K562 (cell line): ENCODE results near the gene LDB2. TPM values are rescaled to one million over a fixed set of nuclear protein-coding genes. Genes with fewer than 3 reads are reported as not detected.

ENCODE experiments used
- ATAC-seq: fragments of 200-7000 bp; cut with Tn5 transposase; 3 replicates; pipeline ENCODE4 v1.9.1; 2020; ENCODE audit warnings: moderate library complexity
- BruUV-seq: library from RNA; stranded (reverse); fragments of 400-500 nt; replicated peaks from 2 replicates; lab custom pipeline; 2021; lab: Mats Ljungman, UMichigan
- CTCF ChIA-PET: fragments of 300-600 bp; formaldehyde crosslinking; extraction: SDS; loops from one replicate; lab custom pipeline; 2021; ENCODE audit warnings: low intra/inter-chr PET ratio; lab: Yijun Ruan, JAX
- POLR2A ChIA-PET: fragments of 300-600, 350-650 bp; sonication (Branson Sonifier 250); formaldehyde crosslinking; extraction: SDS; loops from one replicate; lab custom pipeline; 2021; ENCODE audit warnings: antibody characterized with exemption, inconsistent platforms; lab: Yijun Ruan, JAX
- DNase-seq, 4 experiments: peaks; one replicate each; pipeline versions ENCODE4 v3.0.0 to v3.0.0-alpha.2; 2011 to 2018; ENCODE audit warnings: low spot score in 3 of 4, mixed read lengths in 3 of 4; ENCODE audit errors: extremely low read depth in 1 of 4
- FAIRE-seq: peaks from 2 replicates; lab custom pipeline; 2011; peaks lifted over from hg19 to GRCh38; lab: Jason Lieb, UNC
- H2AFZ ChIP-seq: 2 replicates; pipeline ENCODE4 v1.6.0; 2011; ENCODE audit warnings: low read depth, low read length, control low read depth, inconsistent platforms
- H3K27ac ChIP-seq: fragments of 200-600 bp; 3 replicates; pipeline ENCODE4 v1.8.0; 2011; ENCODE audit warnings: low read depth, mild to moderate bottlenecking, control low read depth, inconsistent platforms, low read length, moderate library complexity, mixed read lengths; ENCODE audit errors: extremely low read depth
- H3K27me3 ChIP-seq, 2 experiments: fragments of 300-600 bp in 1 of 2; 2 replicates in 1 of 2; 3 replicates in 1 of 2; pipeline versions ENCODE4 v1.6.0 to v1.8.0; 2011; ENCODE audit warnings: inconsistent platforms in 2 of 2, low read length in 2 of 2, mild to moderate bottlenecking in 1 of 2, mixed read lengths in 1 of 2, moderate library complexity in 1 of 2; ENCODE audit not compliant: control insufficient read depth in 2 of 2, insufficient read depth in 2 of 2
- H3K36me3 ChIP-seq: fragments of 300-600 bp; 3 replicates; pipeline ENCODE4 v1.8.0; 2011; ENCODE audit warnings: mild to moderate bottlenecking, low read length, inconsistent platforms; ENCODE audit not compliant: control insufficient read depth, insufficient read depth
- H3K4me1 ChIP-seq, 2 experiments: fragments of 200-600 bp in 1 of 2; replicated peaks in 1 of 2; 2 replicates in 1 of 2; 3 replicates in 1 of 2; pipeline versions ENCODE4 v1.5.1 to v1.8.0; 2011; ENCODE audit warnings: inconsistent platforms in 2 of 2, low read length in 2 of 2, mild to moderate bottlenecking in 1 of 2, mixed read lengths in 1 of 2, moderate library complexity in 1 of 2; ENCODE audit not compliant: control insufficient read depth in 2 of 2, insufficient read depth in 2 of 2
- H3K4me2 ChIP-seq: 2 replicates; pipeline ENCODE4 v1.6.1; 2011; ENCODE audit warnings: low read length, control low read depth, inconsistent platforms, mixed read lengths; ENCODE audit not compliant: insufficient read depth
- H3K4me3 ChIP-seq: fragments of 200-600 bp; sonication (generic), shearing (Covaris generic); 2 replicates; pipeline ENCODE4 v1.5.1; 2016; ENCODE audit warnings: control low read depth, inconsistent platforms
- H3K79me2 ChIP-seq: fragments of 200-600 bp; 3 replicates; pipeline ENCODE4 v1.8.0; 2011; ENCODE audit warnings: low read length, inconsistent platforms; ENCODE audit not compliant: control insufficient read depth, insufficient read depth
- H3K9ac ChIP-seq, 2 experiments: 2 replicates each; pipeline versions ENCODE4 v1.6.0 to v1.6.1; 2011; ENCODE audit warnings: low read depth in 2 of 2, low read length in 2 of 2, control low read depth in 1 of 2, inconsistent platforms in 1 of 2, mild to moderate bottlenecking in 1 of 2, mixed read lengths in 1 of 2; ENCODE audit not compliant: insufficient read depth in 1 of 2
- H3K9me1 ChIP-seq: one replicate; pipeline ENCODE4 v1.6.0; 2011; ENCODE audit warnings: inconsistent platforms, mild to moderate bottlenecking, low read length, moderate library complexity; ENCODE audit not compliant: control insufficient read depth, insufficient read depth
- H3K9me3 ChIP-seq: replicated peaks from 2 replicates; pipeline ENCODE4 v1.5.1; 2011; ENCODE audit warnings: low read depth, low read length, inconsistent platforms; ENCODE audit not compliant: control insufficient read depth, insufficient read depth
- H4K20me1 ChIP-seq: replicated peaks from 2 replicates; pipeline ENCODE4 v1.6.1; 2011; ENCODE audit warnings: low read length, inconsistent platforms, mixed read lengths; ENCODE audit not compliant: control insufficient read depth, insufficient read depth
- BHLHE40 ChIP-seq: IDR thresholded peaks from 2 replicates; pipeline ENCODE4 v1.6.1; 2011; ENCODE audit warnings: low read length, improper control_type of control experiment
- CBX5 ChIP-seq: IDR thresholded peaks from 2 replicates; pipeline ENCODE4 v1.6.1; 2014; ENCODE audit warnings: low read depth, borderline replicate concordance
- DACH1 ChIP-seq: fragments of 450-650 bp; IDR thresholded peaks from 2 replicates; pipeline ENCODE4 v1.6.1; 2018; ENCODE audit not compliant: partially characterized antibody
- ELF1 ChIP-seq: fragments of 200-800 bp; sonication (Bioruptor generic); IDR thresholded peaks from 2 replicates; pipeline ENCODE4 v1.6.1; 2016; ENCODE audit warnings: missing genetic modification characterization, missing compliant biosample characterization
- GATAD2A ChIP-seq: fragments of 450-650 bp; IDR thresholded peaks from 2 replicates; pipeline ENCODE4 v1.6.1; 2017
- JUNB ChIP-seq: fragments of 450-650 bp; formaldehyde crosslinking; conservative IDR thresholded peaks from 2 replicates; pipeline ENCODE4 v1.4.0; 2020; ENCODE audit warnings: mild to moderate bottlenecking
- KDM4B ChIP-seq, 2 experiments: fragments of 450-650 bp in 1 of 2; sonication (generic) in 1 of 2; IDR thresholded peaks; 2 replicates each; pipeline ENCODE4 v1.6.1; 2016 to 2017; ENCODE audit warnings: borderline replicate concordance in 2 of 2, antibody characterized with exemption in 1 of 2, low read depth in 1 of 2, mild to moderate bottlenecking in 1 of 2
- KLF16 ChIP-seq: IDR thresholded peaks from 2 replicates; pipeline ENCODE4 v1.6.1; 2016; ENCODE audit warnings: antibody characterized with exemption
- MTF1 ChIP-seq: fragments of 250-450 bp; sonication (Bioruptor Pico); IDR thresholded peaks from 2 replicates; pipeline ENCODE4 v1.9.0; 2021; ENCODE audit warnings: moderate library complexity, mild to moderate bottlenecking, inconsistent platforms, borderline replicate concordance
- NFE2 ChIP-seq: IDR thresholded peaks from 2 replicates; pipeline ENCODE4 v1.6.1; 2014; ENCODE audit warnings: antibody characterized with exemption, low read depth
- POLR2B ChIP-seq: fragments of 450-650 bp; IDR thresholded peaks from 2 replicates; pipeline ENCODE4 v1.6.1; 2018; ENCODE audit warnings: low read depth; ENCODE audit not compliant: partially characterized antibody
- RBM25 ChIP-seq: fragments of 200-400 bp; formaldehyde crosslinking; IDR thresholded peaks from 2 replicates; pipeline ENCODE4 v1.6.1; 2018; ENCODE audit warnings: low read length, low read depth, moderate library complexity; ENCODE audit not compliant: severe bottlenecking
- TRIM24 ChIP-seq, 2 experiments: fragments of 450-650 bp; IDR thresholded peaks; 2 replicates each; pipeline ENCODE4 v1.6.1; 2016
- ZBTB8A ChIP-seq: fragments of 450-650 bp; IDR thresholded peaks from 2 replicates; pipeline ENCODE4 v1.6.1; 2018; ENCODE audit warnings: mild to moderate bottlenecking, moderate library complexity; ENCODE audit not compliant: partially characterized antibody
- ZNF324 ChIP-seq: fragments of 250-450 bp; sonication (Bioruptor Pico); IDR thresholded peaks from 2 replicates; pipeline ENCODE4 v1.4.0; 2020; ENCODE audit warnings: mild to moderate bottlenecking
- WGBS: fragments of 100-300 bp; shearing (Covaris generic); methylation state at CpG from one replicate; pipeline ENCODE4 v1.1.6; 2016; ENCODE audit warnings: low coverage, mixed read lengths; ENCODE audit not compliant: insufficient coverage; ENCODE audit errors: missing lambda C conversion rate; 5-methylcytosine and 5-hydroxymethylcytosine counted together
- in situ Hi-C: fragments of 300-500 bp; cut with MboI; formaldehyde crosslinking; loops from 4 replicates; pipeline ENCODE4 v1.15.0; 2018; ENCODE audit warnings: inconsistent platforms, mixed read lengths
- intact Hi-C: fragments of 100-400 bp; cut with micrococcal nuclease; formaldehyde crosslinking; loops from 2 replicates; pipeline ENCODE4 v1.14.2; 2022
- polyA plus RNA-seq, 8 experiments: library from polyadenylated mRNA; depleted of rRNA in 4 of 8; stranded (reverse) in 5 of 8; unstranded in 3 of 8; fragments of >200 nt; fragmentation: Nextera tagmentation in 2 of 8; fragmentation: Illumina TruSeq in 1 of 8; extraction: Ambion mirVana in 2 of 8; extraction: Trizol in 1 of 8; gene quantifications; 2 replicates each; pipeline versions ENCODE4 v1.2.1 to v1.2.3, GENCODE V29; 2011 to 2014; ENCODE audit warnings: inconsistent platforms in 1 of 8, missing spikeins in 1 of 8
- total RNA-seq, 7 experiments: library from RNA; depleted of rRNA in 6 of 7; stranded (reverse); fragments of >200 nt in 6 of 7; fragmentation: Illumina TruSeq in 2 of 7; extraction: Trizol in 2 of 7; gene quantifications; 2 replicates each; pipeline versions ENCODE4 v1.2.1 to v1.2.3, GENCODE V29; 2011 to 2021; ENCODE audit warnings: low replicate concordance in 1 of 7
- TF ChIP-seq, protein P1 (sequence below), 3 experiments: fragments of 200-800 bp in 1 of 3; sonication (Bioruptor generic) in 1 of 3; sonication (generic) in 1 of 3; formaldehyde crosslinking in 1 of 3; IDR thresholded peaks; 2 replicates each; pipeline versions ENCODE4 v1.6.1 to v1.8.0; 2016 to 2022; ENCODE audit warnings: mild to moderate bottlenecking in 2 of 3, missing compliant biosample characterization in 2 of 3, missing genetic modification characterization in 2 of 3, missing genetic modification reagents in 1 of 3
- TF ChIP-seq, protein P2 (sequence below): fragments of 250-450 bp; sonication (Bioruptor Pico); IDR thresholded peaks from 2 replicates; pipeline ENCODE4 v1.4.0; 2020; ENCODE audit warnings: mild to moderate bottlenecking, moderate library complexity
- TF ChIP-seq, protein P3 (sequence below): fragments of 450-650 bp; IDR thresholded peaks from 2 replicates; pipeline ENCODE4 v1.6.1; 2016; ENCODE audit warnings: borderline replicate concordance
- TF ChIP-seq, protein P4 (sequence below): fragments of 450-650 bp; formaldehyde crosslinking; IDR thresholded peaks from 2 replicates; pipeline ENCODE4 v1.4.0; 2022; ENCODE audit warnings: missing genetic modification characterization

LDB2 gene
- total and polyA plus RNA-seq, 9 of the 15 experiments (the other 6 are each of a cell fraction or from before 2014, with no cell fraction given): 0.10 to 0.20 TPM; not detected in 7

DNA sequence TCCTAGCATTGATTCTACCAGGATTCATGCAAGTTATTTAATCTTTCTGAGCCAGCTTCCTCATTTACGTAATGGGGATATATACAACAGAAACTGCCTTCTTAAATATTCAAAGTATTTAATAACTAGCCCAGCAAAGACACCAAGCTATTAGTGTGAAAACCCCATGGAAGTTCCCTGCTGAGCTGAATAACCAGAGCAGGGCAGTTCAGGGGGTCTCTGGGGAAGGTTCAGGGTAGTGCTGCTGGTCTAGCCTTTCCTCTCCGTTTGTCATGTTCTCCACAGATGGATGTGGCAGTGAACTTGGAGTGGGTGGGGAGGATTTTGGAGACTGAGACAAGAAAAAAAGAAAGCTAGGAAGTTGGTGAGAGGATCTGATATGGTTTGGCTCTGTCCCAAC lies 431.4 kb downstream of the LDB2 start:
- Histone ChIP-seq H3K27ac (no peak overlapping the region), H2AFZ (no peak overlapping the region), H3K4me3 (no peak overlapping the region), H3K9me3 (no peaks in the 10 kb centered on the region), H3K27me3 (no peaks in the 10 kb centered on the region), H3K79me2 (no peaks in the 10 kb centered on the region), H3K9me1 (no peaks in the 10 kb centered on the region), H3K9ac (no peak overlapping the region), H4K20me1 (no peaks in the 10 kb centered on the region), H3K36me3 (no peaks in the 10 kb centered on the region), H3K4me2 (no peak overlapping the region), H3K4me1 (no peaks in the 10 kb centered on the region)
- intact Hi-C loops (no loop called here), in situ Hi-C loops (no loop called here)
- FAIRE-seq: no peak
- TF ChIP-seq, protein P1, sequence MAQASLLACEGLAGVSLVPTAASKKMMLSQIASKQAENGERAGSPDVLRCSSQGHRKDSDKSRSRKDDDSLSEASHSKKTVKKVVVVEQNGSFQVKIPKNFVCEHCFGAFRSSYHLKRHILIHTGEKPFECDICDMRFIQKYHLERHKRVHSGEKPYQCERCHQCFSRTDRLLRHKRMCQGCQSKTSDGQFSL (CRISPR knock-in tag; IDR thresholded peaks at IDR 0.05): no peak
- TF ChIP-seq, protein P1 (tag; IDR thresholded peaks at IDR 0.05): no peak
- TF ChIP-seq ZNF324 (CRISPR knock-in tag): no peak
- TF ChIP-seq KLF16: no peak
- TF ChIP-seq POLR2B: no peak
- TF ChIP-seq ELF1 (tag): no peak
- TF ChIP-seq GATAD2A: no peak
- TF ChIP-seq, protein P2, sequence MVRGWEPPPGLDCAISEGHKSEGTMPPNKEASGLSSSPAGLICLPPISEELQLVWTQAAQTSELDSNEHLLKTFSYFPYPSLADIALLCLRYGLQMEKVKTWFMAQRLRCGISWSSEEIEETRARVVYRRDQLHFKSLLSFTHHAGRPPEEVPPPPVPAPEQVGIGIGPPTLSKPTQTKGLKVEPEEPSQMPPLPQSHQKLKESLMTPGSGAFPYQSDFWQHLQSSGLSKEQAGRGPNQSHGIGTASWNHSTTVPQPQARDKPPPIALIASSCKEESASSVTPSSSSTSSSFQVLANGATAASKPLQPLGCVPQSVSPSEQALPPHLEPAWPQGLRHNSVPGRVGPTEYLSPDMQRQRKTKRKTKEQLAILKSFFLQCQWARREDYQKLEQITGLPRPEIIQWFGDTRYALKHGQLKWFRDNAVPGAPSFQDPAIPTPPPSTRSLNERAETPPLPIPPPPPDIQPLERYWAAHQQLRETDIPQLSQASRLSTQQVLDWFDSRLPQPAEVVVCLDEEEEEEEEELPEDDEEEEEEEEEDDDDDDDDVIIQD (CRISPR knock-in tag): no peak
- TF ChIP-seq, protein P3, sequence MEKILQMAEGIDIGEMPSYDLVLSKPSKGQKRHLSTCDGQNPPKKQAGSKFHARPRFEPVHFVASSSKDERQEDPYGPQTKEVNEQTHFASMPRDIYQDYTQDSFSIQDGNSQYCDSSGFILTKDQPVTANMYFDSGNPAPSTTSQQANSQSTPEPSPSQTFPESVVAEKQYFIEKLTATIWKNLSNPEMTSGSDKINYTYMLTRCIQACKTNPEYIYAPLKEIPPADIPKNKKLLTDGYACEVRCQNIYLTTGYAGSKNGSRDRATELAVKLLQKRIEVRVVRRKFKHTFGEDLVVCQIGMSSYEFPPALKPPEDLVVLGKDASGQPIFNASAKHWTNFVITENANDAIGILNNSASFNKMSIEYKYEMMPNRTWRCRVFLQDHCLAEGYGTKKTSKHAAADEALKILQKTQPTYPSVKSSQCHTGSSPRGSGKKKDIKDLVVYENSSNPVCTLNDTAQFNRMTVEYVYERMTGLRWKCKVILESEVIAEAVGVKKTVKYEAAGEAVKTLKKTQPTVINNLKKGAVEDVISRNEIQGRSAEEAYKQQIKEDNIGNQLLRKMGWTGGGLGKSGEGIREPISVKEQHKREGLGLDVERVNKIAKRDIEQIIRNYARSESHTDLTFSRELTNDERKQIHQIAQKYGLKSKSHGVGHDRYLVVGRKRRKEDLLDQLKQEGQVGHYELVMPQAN: no peak
- TF ChIP-seq, protein P4, sequence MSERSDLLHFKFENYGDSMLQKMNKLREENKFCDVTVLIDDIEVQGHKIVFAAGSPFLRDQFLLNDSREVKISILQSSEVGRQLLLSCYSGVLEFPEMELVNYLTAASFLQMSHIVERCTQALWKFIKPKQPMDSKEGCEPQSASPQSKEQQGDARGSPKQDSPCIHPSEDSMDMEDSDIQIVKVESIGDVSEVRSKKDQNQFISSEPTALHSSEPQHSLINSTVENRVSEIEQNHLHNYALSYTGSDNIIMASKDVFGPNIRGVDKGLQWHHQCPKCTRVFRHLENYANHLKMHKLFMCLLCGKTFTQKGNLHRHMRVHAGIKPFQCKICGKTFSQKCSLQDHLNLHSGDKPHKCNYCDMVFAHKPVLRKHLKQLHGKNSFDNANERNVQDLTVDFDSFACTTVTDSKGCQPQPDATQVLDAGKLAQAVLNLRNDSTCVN: no peak
- TF ChIP-seq CBX5: no peak
- no peak for TF ChIP-seq JUNB (CRISPR knock-in tag)
- no peak for TF ChIP-seq NFE2
- TF ChIP-seq TRIM24 (IDR thresholded peaks at IDR 0.05): no peak
- TF ChIP-seq ZBTB8A: no peak
- no peak for TF ChIP-seq RBM25
- no peak for TF ChIP-seq KDM4B (IDR thresholded peaks at IDR 0.05; ENCODE audit: borderline replicate concordance in 2 of 2, low read depth in 1 of 2)
- no peak for TF ChIP-seq BHLHE40
- no peak for TF ChIP-seq DACH1
- no peak for TF ChIP-seq MTF1 (CRISPR knock-in tag)
- no TSS peak for BruUV-seq
- no peak for ATAC-seq
- no peak for DNase-seq
- POLR2A ChIA-PET: no interaction called here
- CTCF ChIA-PET: no interaction called here
- 0% methylated on average over 2 of the region's 2 CpGs for WGBS
